Hematopoietic multipotent progenitor cell treated with erythropoietin and hydrocortisone succinate and interleukin-3 and kit ligand, for 17 days (in vitro differentiated cells): ENCODE results near the gene ZNF722.
"Not testable (repeated sequence)": the region's sequence is repeated elsewhere in the genome, so short reads cannot be mapped to it uniquely, and the experiment has no call there.

ENCODE experiments used
- DNase-seq: peaks from one replicate; pipeline ENCODE4 v3.0.0-alpha.2; 2015; ENCODE audit warnings: low spot score

The ZNF722 gene

DNA sequence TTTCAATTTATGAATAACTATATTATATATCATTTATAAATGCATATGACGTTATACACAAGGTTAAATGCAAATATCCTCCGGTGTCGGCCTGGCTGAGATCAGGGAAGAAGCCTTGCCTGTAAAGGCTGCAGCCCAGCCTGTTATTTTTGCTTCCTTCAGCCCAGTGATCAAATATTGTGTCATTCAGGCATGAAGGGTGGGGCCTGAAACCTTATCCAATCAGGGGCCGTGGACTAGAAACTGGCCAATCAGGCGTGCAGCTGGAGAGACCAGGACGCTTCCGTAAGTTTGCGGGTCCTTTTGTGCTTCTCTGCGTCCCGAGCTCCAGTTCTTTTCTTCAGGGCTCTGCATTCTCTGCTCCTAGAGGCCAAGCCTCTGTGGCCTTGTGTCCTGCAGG, at the start of gene ZNF722:
TSS of gene ZNF722 (plus strand) at position 301 of the 400 bp plus-strand sequence. CDS start 113 bp downstream, outside the sequence.
- DNase-seq = no peak

DNA sequence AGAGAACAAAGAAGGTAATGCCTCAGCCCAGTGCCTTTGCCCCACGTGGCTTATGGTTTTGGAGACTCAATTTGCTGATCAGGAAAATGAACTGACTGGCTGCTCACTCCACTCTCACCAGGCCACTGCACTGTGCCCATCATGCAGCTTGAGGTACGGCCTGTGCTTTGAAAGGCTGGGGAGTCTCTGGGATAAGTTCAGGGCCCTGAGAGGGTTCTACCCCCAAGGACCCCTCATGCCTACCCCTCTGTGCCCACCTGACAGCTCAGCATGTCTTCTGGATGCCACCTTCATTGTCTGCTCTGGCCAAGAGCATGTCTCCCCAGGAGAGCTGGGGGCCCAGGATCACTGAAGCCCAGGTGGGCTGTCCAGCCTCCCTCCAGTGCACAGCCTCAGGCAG, 45.5 kb upstream of the ZNF722 start:
- no peak for DNase-seq

DNA sequence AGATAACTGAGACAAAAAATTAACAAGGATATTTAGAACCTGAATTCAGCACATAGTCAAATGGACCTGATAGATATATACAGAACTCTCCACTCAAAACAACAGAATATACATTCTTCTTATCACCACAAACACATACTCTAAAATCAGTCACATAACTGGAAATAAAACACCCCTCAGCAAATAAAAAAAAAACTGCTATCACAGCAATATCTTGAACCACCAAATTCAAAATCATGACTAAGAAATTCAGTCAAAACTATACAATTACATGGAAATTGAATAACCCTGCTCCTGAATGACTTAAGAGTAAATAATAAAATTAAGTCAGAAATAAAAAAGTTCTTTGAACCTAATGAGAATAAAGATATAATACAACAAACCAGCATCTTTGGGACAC, 30.0 kb upstream of the ZNF722 start:
- DNase-seq = no peak

DNA sequence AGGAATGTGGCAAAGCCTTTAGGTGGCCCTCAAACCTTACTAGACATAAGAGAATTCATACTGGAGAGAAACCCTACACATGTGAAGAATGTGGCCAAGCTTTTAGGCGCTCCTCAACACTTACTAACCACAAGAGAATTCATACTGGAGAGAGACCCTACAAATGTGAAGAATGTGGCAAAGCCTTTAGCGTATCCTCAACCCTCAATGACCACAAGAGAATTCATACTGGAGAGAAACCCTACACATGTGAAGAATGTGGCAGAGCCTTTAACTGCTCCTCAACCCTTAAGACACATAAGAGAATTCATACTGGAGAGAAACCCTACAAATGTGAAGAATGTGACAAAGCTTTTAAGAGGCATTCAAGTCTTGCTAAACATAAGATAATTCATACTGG, 16.8 kb downstream of the ZNF722 start:
- DNase-seq = not testable (repeated sequence)

DNA sequence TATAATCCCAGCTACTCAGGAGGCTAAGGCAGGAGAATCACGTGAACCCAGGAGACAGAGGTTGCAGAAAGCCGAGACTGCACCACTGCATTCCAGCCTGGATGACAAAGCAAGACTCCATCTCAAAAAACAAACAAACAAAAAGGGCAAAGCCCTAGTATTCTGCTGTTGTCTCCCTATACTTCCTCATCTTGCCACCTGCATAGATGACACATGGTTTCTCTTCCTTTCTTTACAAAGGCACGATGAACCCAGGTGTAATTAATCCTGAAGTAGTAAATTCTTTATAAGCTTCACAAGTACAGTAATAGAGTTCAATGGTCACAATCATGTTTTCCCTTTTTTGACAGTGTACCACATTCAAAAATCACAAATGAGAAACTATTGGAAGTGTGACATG, 36.7 kb downstream of the ZNF722 start:
- DNase-seq = no peak

DNA sequence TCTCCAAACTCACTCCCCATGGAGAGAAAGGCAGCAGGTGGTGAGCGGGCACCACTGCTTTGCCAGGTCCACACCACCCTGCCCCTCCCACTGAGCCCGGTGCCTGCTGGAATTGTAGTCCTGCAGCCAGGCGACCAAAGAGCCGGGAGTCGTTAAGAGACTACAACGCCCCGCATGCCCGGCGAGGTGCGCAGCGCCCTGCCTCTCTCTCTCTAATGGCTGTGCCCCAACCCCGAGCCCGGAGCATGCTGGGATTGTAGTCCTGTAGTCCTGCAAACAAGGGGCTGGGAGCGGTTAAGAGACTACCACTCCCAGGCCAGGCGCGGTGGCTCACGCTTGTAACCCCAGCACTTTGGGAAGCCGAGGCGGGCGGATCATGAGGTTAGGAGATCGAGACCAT, 38.4 kb downstream of the ZNF722 start:
- no peak for DNase-seq

DNA sequence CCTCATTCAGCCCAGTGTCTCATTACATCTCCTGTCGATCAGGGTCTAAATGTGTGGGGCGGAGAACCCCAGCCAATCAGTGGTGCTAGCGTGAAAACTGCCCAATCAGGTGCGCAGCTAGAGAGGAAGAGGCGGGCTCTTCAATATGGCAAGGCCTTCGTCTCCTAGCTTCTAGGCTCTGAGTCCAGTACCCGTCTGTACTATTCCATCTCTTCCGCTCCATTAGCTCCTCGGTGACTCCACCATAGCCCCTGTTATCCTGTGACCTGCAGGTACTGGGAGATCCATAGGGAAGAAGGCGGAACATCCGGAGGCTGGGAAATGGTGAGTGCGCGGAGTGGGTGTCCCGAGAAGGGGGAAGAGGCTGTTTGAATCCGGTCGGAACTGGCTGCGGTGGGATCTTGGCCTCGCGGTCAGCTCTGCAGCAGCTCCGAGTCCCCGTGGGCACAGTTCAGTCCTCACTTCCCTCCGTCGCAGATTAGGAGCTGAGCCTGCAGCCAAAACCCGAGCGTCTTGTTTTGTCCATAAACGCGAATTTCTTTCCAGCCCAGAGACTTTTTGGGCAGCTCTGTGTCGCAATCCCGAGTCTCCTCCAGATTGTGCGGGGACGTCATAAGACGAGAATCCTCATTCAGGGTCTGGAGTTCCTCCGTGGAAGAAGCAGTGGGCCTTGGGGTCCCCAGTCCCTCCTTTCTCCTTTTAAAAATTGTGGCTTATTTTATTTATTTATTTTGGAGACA, 46.8 kb downstream of the ZNF722 start, which contains the start of gene ZNF727:
TSS of gene ZNF727 (plus strand) at position 134 of the 740 bp plus-strand sequence. CDS start at position 322, 188 bp downstream.
- no peak for DNase-seq

DNA sequence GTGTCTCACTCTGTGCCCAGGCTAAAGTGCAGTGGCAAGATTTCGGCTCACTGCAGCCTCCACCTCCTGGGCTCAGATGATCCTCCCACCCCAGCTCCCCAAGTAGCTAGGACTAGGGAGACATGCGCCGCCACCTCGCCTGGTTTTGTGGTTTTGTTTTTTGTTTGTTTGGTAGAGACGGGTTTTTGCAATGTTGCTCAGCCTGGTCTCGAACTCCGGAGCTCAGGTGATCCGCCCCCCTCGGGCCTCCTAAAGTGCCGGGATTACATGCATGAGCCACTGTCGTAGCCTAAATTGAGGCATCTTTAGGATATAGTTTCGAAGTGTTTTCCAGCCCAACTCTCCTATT, 47.4 kb downstream of the ZNF722 start:
- no peak for DNase-seq
